ENCODE measurements around the gene FBXL5.

DNA sequence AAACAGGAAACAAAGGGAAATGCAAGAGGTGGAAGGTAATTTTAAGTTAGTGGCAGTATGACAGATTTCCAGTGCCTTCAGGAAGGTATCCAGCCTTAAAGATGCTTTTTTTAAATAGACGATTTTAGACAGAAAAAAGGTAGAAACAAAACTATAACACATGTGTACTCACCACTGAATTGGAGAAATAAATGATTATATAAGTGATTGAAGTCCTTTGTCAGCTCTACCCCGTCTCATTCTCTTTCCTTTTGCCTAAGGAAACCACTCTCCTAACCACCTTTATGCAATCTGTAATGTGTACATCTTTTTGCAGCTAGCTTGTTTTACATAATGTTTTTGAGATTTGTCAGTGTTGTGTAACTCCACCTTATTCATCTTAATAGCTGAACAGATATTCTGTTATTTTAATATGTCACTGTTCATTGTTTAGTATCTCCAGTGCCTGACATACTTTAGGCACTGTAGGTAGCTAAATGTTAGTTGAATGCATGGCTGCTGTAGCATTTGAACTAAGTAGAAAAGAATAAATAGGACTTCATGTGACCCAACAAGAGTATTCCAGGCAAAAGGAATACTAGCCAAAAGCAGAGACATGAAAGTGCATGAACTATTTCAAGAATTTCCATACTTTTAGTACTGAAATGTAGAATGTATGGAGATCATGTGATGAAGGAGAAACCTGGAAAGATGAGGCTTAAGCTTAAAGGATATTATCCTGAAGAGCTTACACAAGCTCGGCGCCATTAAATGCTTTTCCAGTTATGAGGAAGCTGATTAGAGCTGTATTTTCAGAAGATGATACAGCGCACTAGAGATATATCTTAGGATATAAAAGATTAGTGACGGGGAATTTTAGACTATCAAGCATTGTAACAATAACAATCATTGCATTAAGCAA lies 27.3 kb upstream of the FBXL5 start:
- TF ChIP-seq, protein P1, sequence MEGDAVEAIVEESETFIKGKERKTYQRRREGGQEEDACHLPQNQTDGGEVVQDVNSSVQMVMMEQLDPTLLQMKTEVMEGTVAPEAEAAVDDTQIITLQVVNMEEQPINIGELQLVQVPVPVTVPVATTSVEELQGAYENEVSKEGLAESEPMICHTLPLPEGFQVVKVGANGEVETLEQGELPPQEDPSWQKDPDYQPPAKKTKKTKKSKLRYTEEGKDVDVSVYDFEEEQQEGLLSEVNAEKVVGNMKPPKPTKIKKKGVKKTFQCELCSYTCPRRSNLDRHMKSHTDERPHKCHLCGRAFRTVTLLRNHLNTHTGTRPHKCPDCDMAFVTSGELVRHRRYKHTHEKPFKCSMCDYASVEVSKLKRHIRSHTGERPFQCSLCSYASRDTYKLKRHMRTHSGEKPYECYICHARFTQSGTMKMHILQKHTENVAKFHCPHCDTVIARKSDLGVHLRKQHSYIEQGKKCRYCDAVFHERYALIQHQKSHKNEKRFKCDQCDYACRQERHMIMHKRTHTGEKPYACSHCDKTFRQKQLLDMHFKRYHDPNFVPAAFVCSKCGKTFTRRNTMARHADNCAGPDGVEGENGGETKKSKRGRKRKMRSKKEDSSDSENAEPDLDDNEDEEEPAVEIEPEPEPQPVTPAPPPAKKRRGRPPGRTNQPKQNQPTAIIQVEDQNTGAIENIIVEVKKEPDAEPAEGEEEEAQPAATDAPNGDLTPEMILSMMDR (IDR thresholded peaks at IDR 0.05): no peak
- TF ChIP-seq POLR2A (IDR thresholded peaks at IDR 0.05): no peak

All from breast epithelium (tissue), 3 donors.